Stimulated activated CD8-positive, alpha-beta memory T cell treated with anti-CD3 and anti-CD28 coated beads, Interleukin-15, amount 100 ng/mL, for 24 hours (primary cell): ENCODE results near the gene LILRB2.
"Not testable (repeated sequence)": the region's sequence is repeated elsewhere in the genome, so short reads cannot be mapped to it uniquely, and the experiment has no call there.

ENCODE experiments used
- DNase-seq: peaks from one replicate; pipeline ENCODE4 v3.0.0-alpha.2; 2020; ENCODE audit warnings: low read depth

Gene LILRB2

GRCh38 chr19:54240372-54241336, 40.3 kb downstream of the LILRB2 start:
- not testable (repeated sequence) for DNase-seq

- DNase-seq = not testable (repeated sequence)
Observed at GRCh38 chr19:54239491-54240371, 41.2 kb downstream of the LILRB2 start.

GRCh38 chr19:54233941-54234340, 47.0 kb downstream of the LILRB2 start:
- DNase-seq = no peak

- peak; percentile 74 for DNase-seq
Observed at GRCh38 chr19:54231077-54231931, 49.6 kb downstream of the LILRB2 start.

GRCh38 chr19:54230031-54230430, 50.9 kb downstream of the LILRB2 start:
- DNase-seq = no peak

- no peak for DNase-seq
Observed at GRCh38 chr19:54229146-54229545, 51.8 kb downstream of the LILRB2 start.

GRCh38 chr19:54224619-54225018, 56.3 kb downstream of the LILRB2 start:
- not testable (repeated sequence) for DNase-seq

- not testable (repeated sequence) for DNase-seq
Observed at GRCh38 chr19:54223937-54224281, 57.0 kb downstream of the LILRB2 start.
